ENCODE measurements around the gene UROD.

DNA sequence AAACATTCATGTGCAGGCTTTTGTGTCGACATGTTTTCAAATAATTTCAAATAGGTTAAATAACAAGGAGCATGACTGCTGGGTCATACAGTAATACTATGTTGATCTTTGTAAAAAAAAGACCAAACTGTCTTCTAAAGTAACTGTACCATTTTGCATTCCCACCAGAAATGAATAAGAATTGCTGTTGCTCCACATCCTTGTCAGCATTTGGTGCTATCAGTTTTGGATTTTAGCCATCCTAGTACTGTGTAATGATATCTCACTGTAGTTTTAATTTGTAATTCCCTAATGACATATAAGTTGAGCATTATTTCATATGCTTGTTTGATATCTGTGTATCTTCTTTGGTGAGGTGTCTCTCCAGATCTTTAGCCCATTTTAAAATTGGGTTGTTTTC is 11.6 kb downstream of the UROD start:
- TF ChIP-seq, protein P1, sequence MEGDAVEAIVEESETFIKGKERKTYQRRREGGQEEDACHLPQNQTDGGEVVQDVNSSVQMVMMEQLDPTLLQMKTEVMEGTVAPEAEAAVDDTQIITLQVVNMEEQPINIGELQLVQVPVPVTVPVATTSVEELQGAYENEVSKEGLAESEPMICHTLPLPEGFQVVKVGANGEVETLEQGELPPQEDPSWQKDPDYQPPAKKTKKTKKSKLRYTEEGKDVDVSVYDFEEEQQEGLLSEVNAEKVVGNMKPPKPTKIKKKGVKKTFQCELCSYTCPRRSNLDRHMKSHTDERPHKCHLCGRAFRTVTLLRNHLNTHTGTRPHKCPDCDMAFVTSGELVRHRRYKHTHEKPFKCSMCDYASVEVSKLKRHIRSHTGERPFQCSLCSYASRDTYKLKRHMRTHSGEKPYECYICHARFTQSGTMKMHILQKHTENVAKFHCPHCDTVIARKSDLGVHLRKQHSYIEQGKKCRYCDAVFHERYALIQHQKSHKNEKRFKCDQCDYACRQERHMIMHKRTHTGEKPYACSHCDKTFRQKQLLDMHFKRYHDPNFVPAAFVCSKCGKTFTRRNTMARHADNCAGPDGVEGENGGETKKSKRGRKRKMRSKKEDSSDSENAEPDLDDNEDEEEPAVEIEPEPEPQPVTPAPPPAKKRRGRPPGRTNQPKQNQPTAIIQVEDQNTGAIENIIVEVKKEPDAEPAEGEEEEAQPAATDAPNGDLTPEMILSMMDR (conservative IDR thresholded peaks at IDR 0.05; ENCODE audit: low read depth in 2 of 2) = no peak
- no peak for TF ChIP-seq POLR2AphosphoS5 (IDR thresholded peaks at IDR 0.05; ENCODE audit: low read depth)
- no peak for TF ChIP-seq EZH2 (IDR thresholded peaks at IDR 0.05; ENCODE audit: low read depth, unreplicated experiment)
- TF ChIP-seq CREB1 (CRISPR knock-in tag; IDR thresholded peaks at IDR 0.05; ENCODE audit: low read depth) = no peak
- no peak for TF ChIP-seq JUNB (IDR thresholded peaks at IDR 0.05; ENCODE audit: unreplicated experiment)
- no peak for TF ChIP-seq STAT1 (IDR thresholded peaks at IDR 0.05; ENCODE audit: unreplicated experiment)
- TF ChIP-seq EZH2phosphoT487 (IDR thresholded peaks at IDR 0.05; ENCODE audit: unreplicated experiment) = no peak
- TF ChIP-seq, protein P2, sequence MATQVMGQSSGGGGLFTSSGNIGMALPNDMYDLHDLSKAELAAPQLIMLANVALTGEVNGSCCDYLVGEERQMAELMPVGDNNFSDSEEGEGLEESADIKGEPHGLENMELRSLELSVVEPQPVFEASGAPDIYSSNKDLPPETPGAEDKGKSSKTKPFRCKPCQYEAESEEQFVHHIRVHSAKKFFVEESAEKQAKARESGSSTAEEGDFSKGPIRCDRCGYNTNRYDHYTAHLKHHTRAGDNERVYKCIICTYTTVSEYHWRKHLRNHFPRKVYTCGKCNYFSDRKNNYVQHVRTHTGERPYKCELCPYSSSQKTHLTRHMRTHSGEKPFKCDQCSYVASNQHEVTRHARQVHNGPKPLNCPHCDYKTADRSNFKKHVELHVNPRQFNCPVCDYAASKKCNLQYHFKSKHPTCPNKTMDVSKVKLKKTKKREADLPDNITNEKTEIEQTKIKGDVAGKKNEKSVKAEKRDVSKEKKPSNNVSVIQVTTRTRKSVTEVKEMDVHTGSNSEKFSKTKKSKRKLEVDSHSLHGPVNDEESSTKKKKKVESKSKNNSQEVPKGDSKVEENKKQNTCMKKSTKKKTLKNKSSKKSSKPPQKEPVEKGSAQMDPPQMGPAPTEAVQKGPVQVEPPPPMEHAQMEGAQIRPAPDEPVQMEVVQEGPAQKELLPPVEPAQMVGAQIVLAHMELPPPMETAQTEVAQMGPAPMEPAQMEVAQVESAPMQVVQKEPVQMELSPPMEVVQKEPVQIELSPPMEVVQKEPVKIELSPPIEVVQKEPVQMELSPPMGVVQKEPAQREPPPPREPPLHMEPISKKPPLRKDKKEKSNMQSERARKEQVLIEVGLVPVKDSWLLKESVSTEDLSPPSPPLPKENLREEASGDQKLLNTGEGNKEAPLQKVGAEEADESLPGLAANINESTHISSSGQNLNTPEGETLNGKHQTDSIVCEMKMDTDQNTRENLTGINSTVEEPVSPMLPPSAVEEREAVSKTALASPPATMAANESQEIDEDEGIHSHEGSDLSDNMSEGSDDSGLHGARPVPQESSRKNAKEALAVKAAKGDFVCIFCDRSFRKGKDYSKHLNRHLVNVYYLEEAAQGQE (IDR thresholded peaks at IDR 0.05; ENCODE audit: unreplicated experiment) = no peak
- no peak for TF ChIP-seq NANOG (IDR thresholded peaks at IDR 0.05; ENCODE audit: borderline replicate concordance)
- TF ChIP-seq, protein P3, sequence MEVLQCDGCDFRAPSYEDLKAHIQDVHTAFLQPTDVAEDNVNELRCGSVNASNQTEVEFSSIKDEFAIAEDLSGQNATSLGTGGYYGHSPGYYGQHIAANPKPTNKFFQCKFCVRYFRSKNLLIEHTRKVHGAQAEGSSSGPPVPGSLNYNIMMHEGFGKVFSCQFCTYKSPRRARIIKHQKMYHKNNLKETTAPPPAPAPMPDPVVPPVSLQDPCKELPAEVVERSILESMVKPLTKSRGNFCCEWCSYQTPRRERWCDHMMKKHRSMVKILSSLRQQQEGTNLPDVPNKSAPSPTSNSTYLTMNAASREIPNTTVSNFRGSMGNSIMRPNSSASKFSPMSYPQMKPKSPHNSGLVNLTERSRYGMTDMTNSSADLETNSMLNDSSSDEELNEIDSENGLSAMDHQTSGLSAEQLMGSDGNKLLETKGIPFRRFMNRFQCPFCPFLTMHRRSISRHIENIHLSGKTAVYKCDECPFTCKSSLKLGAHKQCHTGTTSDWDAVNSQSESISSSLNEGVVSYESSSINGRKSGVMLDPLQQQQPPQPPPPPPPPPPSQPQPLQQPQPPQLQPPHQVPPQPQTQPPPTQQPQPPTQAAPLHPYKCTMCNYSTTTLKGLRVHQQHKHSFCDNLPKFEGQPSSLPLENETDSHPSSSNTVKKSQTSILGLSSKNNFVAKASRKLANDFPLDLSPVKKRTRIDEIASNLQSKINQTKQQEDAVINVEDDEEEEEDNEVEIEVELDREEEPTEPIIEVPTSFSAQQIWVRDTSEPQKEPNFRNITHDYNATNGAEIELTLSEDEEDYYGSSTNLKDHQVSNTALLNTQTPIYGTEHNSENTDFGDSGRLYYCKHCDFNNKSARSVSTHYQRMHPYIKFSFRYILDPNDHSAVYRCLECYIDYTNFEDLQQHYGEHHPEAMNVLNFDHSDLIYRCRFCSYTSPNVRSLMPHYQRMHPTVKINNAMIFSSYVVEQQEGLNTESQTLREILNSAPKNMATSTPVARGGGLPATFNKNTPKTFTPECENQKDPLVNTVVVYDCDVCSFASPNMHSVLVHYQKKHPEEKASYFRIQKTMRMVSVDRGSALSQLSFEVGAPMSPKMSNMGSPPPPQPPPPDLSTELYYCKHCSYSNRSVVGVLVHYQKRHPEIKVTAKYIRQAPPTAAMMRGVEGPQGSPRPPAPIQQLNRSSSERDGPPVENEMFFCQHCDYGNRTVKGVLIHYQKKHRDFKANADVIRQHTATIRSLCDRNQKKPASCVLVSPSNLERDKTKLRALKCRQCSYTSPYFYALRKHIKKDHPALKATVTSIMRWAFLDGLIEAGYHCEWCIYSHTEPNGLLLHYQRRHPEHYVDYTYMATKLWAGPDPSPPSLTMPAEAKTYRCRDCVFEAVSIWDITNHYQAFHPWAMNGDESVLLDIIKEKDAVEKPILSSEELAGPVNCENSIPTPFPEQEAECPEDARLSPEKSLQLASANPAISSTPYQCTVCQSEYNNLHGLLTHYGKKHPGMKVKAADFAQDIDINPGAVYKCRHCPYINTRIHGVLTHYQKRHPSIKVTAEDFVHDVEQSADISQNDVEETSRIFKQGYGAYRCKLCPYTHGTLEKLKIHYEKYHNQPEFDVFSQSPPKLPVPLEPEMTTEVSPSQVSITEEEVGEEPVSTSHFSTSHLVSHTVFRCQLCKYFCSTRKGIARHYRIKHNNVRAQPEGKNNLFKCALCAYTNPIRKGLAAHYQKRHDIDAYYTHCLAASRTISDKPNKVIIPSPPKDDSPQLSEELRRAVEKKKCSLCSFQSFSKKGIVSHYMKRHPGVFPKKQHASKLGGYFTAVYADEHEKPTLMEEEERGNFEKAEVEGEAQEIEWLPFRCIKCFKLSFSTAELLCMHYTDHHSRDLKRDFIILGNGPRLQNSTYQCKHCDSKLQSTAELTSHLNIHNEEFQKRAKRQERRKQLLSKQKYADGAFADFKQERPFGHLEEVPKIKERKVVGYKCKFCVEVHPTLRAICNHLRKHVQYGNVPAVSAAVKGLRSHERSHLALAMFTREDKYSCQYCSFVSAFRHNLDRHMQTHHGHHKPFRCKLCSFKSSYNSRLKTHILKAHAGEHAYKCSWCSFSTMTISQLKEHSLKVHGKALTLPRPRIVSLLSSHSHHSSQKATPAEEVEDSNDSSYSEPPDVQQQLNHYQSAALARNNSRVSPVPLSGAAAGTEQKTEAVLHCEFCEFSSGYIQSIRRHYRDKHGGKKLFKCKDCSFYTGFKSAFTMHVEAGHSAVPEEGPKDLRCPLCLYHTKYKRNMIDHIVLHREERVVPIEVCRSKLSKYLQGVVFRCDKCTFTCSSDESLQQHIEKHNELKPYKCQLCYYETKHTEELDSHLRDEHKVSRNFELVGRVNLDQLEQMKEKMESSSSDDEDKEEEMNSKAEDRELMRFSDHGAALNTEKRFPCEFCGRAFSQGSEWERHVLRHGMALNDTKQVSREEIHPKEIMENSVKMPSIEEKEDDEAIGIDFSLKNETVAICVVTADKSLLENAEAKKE (CRISPR knock-in tag; IDR thresholded peaks at IDR 0.05) = no peak

Measured in GM23338 (cell line).